Endothelial cell of umbilical vein (primary cell): ENCODE data around the gene CDKL2. TPM values are rescaled to one million over a fixed set of nuclear protein-coding genes. Genes with fewer than 3 reads are reported as not detected.

Experiments
- BruUV-seq: library from RNA; stranded (reverse); fragments of 400-500 nt; replicated peaks from 2 replicates; lab custom pipeline; 2021; lab: Mats Ljungman, UMichigan
- CTCF ChIA-PET: fragments of 300-600, 350-600 bp; sonication (Branson Sonifier 250); formaldehyde crosslinking; loops from one replicate; lab custom pipeline; 2021; ENCODE audit warnings: antibody characterized with exemption, inconsistent platforms; lab: Charles Lee
- POLR2A ChIA-PET: fragments of 300-600, 350-600 bp; sonication (Branson Sonifier 250); formaldehyde crosslinking; loops from one replicate; lab custom pipeline; 2021; ENCODE audit warnings: antibody characterized with exemption, inconsistent platforms; lab: Charles Lee
- DNase-seq: peaks from one replicate; pipeline ENCODE4 v3.0.0-alpha.2; 2011; ENCODE audit warnings: low read depth, low spot score
- FAIRE-seq: peaks from 2 replicates; lab custom pipeline; 2011; peaks lifted over from hg19 to GRCh38; lab: Jason Lieb, UNC
- H2AFZ ChIP-seq: 2 replicates; pipeline ENCODE4 v1.6.0; 2012; ENCODE audit warnings: low read depth, low read length, control low read depth, inconsistent platforms
- H3K27ac ChIP-seq: 2 replicates; pipeline ENCODE4 v1.5.1; 2011; ENCODE audit warnings: low read depth, mild to moderate bottlenecking, control low read depth, low read length, moderate library complexity; ENCODE audit not compliant: insufficient read depth
- H3K27me3 ChIP-seq, 2 experiments: 2 replicates each; pipeline versions ENCODE4 v1.6.0 to v1.6.1; 2011; ENCODE audit warnings: low read length in 2 of 2, mixed read lengths in 1 of 2; ENCODE audit not compliant: control insufficient read depth in 2 of 2, insufficient read depth in 2 of 2
- H3K36me3 ChIP-seq, 2 experiments: 2 replicates in 1 of 2; 3 replicates in 1 of 2; pipeline ENCODE4 v1.5.1; 2011; ENCODE audit warnings: low read length in 2 of 2, mild to moderate bottlenecking in 1 of 2, moderate library complexity in 1 of 2; ENCODE audit not compliant: control insufficient read depth in 2 of 2, insufficient read depth in 2 of 2; ENCODE audit errors: extremely low read depth in 1 of 2
- H3K4me1 ChIP-seq: 3 replicates; pipeline ENCODE4 v1.5.1; 2011; ENCODE audit warnings: mild to moderate bottlenecking, low read length; ENCODE audit not compliant: control insufficient read depth, insufficient read depth; ENCODE audit errors: extremely low read depth
- H3K4me2 ChIP-seq: 2 replicates; pipeline ENCODE4 v1.6.1; 2011; ENCODE audit warnings: low read length, control low read depth, mixed read lengths; ENCODE audit not compliant: insufficient read depth
- H3K4me3 ChIP-seq, 3 experiments: fragments of 200-600 bp in 1 of 3; sonication (generic), shearing (Covaris generic) in 1 of 3; replicated peaks in 1 of 3; 2 replicates each; pipeline ENCODE4 v1.5.1; 2011 to 2016; ENCODE audit warnings: control low read depth in 3 of 3, low read length in 3 of 3, mild to moderate bottlenecking in 2 of 3, inconsistent platforms in 1 of 3, low read depth in 1 of 3, moderate library complexity in 1 of 3; ENCODE audit not compliant: insufficient read depth in 1 of 3
- H3K79me2 ChIP-seq: 2 replicates; pipeline ENCODE4 v1.6.0; 2012; ENCODE audit warnings: low read length, inconsistent platforms; ENCODE audit not compliant: control insufficient read depth, insufficient read depth
- H3K9ac ChIP-seq: replicated peaks from 2 replicates; pipeline ENCODE3; 2011; ENCODE audit warnings: low read length, control low read depth; ENCODE audit not compliant: insufficient read depth; ENCODE audit errors: extremely low read depth
- H3K9me1 ChIP-seq: replicated peaks from 3 replicates; pipeline ENCODE4 v1.6.0; 2011; ENCODE audit warnings: mild to moderate bottlenecking, low read length; ENCODE audit not compliant: control insufficient read depth, insufficient read depth; ENCODE audit errors: extremely low read depth
- H3K9me3 ChIP-seq: replicated peaks from 2 replicates; pipeline ENCODE4 v1.5.1; 2012; ENCODE audit warnings: low read length, inconsistent platforms; ENCODE audit not compliant: control insufficient read depth, insufficient read depth
- H4K20me1 ChIP-seq: replicated peaks from 2 replicates; pipeline ENCODE3; 2011; ENCODE audit warnings: mild to moderate bottlenecking, low read length; ENCODE audit not compliant: control insufficient read depth, insufficient read depth; ENCODE audit errors: extremely low read depth
- CTCF ChIP-seq, 2 donors: IDR thresholded peaks; 1 replicate in 1 of 2; 2 replicates in 1 of 2; pipeline ENCODE4 v1.5.1; 2011; ENCODE audit warnings: low read length in 2 of 2, mild to moderate bottlenecking in 2 of 2, moderate library complexity in 2 of 2, control low read depth in 1 of 2, inconsistent platforms in 1 of 2, low read depth in 1 of 2; ENCODE audit not compliant: insufficient read depth in 1 of 2; ENCODE audit errors: extremely low read depth in 1 of 2
- EZH2 ChIP-seq: IDR thresholded peaks from 2 replicates; pipeline ENCODE4 v1.6.1; 2012; ENCODE audit warnings: borderline replicate concordance, low read depth, mild to moderate bottlenecking, moderate library complexity, low read length, inconsistent platforms; ENCODE audit not compliant: severe bottlenecking
- FOS ChIP-seq: IDR thresholded peaks from 2 replicates; pipeline ENCODE4 v1.6.1; 2011; ENCODE audit warnings: mild to moderate bottlenecking, low read length, moderate library complexity, borderline replicate concordance; ENCODE audit not compliant: insufficient read depth
- GATA2 ChIP-seq: IDR thresholded peaks from 2 replicates; pipeline ENCODE4 v1.7.0; 2011; ENCODE audit warnings: low read depth, mild to moderate bottlenecking, moderate library complexity, mixed read lengths, low read length; ENCODE audit not compliant: insufficient read length, insufficient read depth
- JUN ChIP-seq: IDR thresholded peaks from 2 replicates; pipeline ENCODE4 v1.6.1; 2011; ENCODE audit warnings: borderline replicate concordance, low read depth; ENCODE audit not compliant: insufficient read length, insufficient read depth
- MAX ChIP-seq: IDR thresholded peaks from 2 replicates; pipeline ENCODE4 v1.6.1; 2011; ENCODE audit not compliant: insufficient read depth, insufficient read length
- MYC ChIP-seq: IDR thresholded peaks from one replicate; pipeline ENCODE4 v1.6.1; 2011; ENCODE audit warnings: mild to moderate bottlenecking, low read depth, low read length
- POLR2A ChIP-seq: IDR thresholded peaks from 2 replicates; pipeline ENCODE4 v1.6.1; 2012; ENCODE audit warnings: low read depth, mild to moderate bottlenecking, control low read depth, low read length
- POLR2AphosphoS5 ChIP-seq: IDR thresholded peaks from 2 replicates; pipeline ENCODE4 v1.6.1; 2012; ENCODE audit warnings: low read depth, mild to moderate bottlenecking, control low read depth, low read length, moderate library complexity; ENCODE audit not compliant: insufficient read depth
- dilution Hi-C: fragments of 300-500 bp; cut with MboI; formaldehyde crosslinking; loops from one replicate; pipeline ENCODE4 v1.15.0; 2019; ENCODE audit warnings: low sequenced_read_pairs; ENCODE audit not compliant: extremely low pct_ligation_motif_present
- intact Hi-C: fragments of 100-400 bp; cut with micrococcal nuclease; formaldehyde crosslinking; loops from one replicate; pipeline ENCODE4 v1.10.0; 2022
- polyA plus RNA-seq, 4 experiments: library from polyadenylated mRNA; depleted of rRNA in 3 of 4; stranded (reverse) in 3 of 4; unstranded in 1 of 4; fragments of >200 nt; gene quantifications; 2 replicates each; pipeline versions ENCODE4 v1.2.1 to v1.2.3, GENCODE V29; 2011 to 2012; ENCODE audit warnings: missing spikeins in 1 of 4
- total RNA-seq: library from RNA; stranded (reverse); gene quantifications from 2 replicates; pipeline ENCODE4 v1.2.3, GENCODE V29; 2021

CDKL2 gene
- total and polyA plus RNA-seq, 2 donors (not counting 3 experiments of a cell fraction or from before 2014, with no cell fraction given) = 0.23 to 0.55 TPM

GRCh38 chr4:75678473-75678872 is 48.1 kb upstream of the CDKL2 start:
- Histone ChIP-seq H3K9me1 (no peaks in the 10 kb centered on the region), H3K27ac (no peak overlapping the region), H3K9ac (no peak overlapping the region), H3K4me3 (no peak overlapping the region), H2AFZ (no peak overlapping the region), H3K4me1 (peaks cover 9% of the 10 kb centered on the region), H3K79me2 (no peaks in the 10 kb centered on the region), H3K27me3 (no peaks in the 10 kb centered on the region), H4K20me1 (no peaks in the 10 kb centered on the region), H3K36me3 (no peaks in the 10 kb centered on the region), H3K4me2 (no peak overlapping the region), H3K9me3 (no peaks in the 10 kb centered on the region)
- BruUV-seq = no TSS peak
- intact Hi-C loops = no loop called here
- FAIRE-seq = no peak
- ChIA-PET POLR2A (no interaction called here), CTCF (interaction anchor here (1.7 kb wide), 1 partner anchor 46 kb away, joined by 4 read pairs; the partner anchor contains the start of gene USO1)
- TF ChIP-seq MYC (no peak), CTCF (IDR thresholded peaks at IDR 0.05; ENCODE audit: extremely low read depth in 1 of 2, insufficient read depth in 1 of 2, low read depth in 1 of 2, low read length in 2 of 2) (no peak), MAX (no peak), GATA2 (no peak), JUN (no peak), POLR2A (no peak), POLR2AphosphoS5 (no peak), FOS (no peak), EZH2 (no peak)
- dilution Hi-C loops = no loop called here
- no peak for DNase-seq
